Sciatic nerve (tissue), 2 donors: ENCODE data around the gene TNFSF9. TPM values are rescaled to one million over a fixed set of nuclear protein-coding genes. Genes with fewer than 3 reads are reported as not detected.
A peak's percentile ranks its signal among the peaks of the same experiment; 100 is the strongest.

Source experiments
- ATAC-seq: fragments of 200-7000 bp; cut with Tn5 transposase; one replicate; pipeline ENCODE4 v1.9.1; 2020; ENCODE audit warnings: mild to moderate bottlenecking, moderate library complexity
- DNase-seq: peaks from one replicate; pipeline ENCODE4 v3.0.0-alpha.2; 2020; ENCODE audit warnings: low spot score
- intact Hi-C: fragments of 100-400 bp; cut with DNase I; formaldehyde crosslinking; loops from one replicate; pipeline ENCODE4 v1.14.2; 2022
- total RNA-seq: library from RNA; stranded (reverse); fragmentation: NEBNext Ultra II Directional; extraction: Animal tissue kit (Norgen Biotek cat#: 25700); gene quantifications from one replicate; pipeline ENCODE4 v1.2.1, GENCODE V29; 2021
- donor health status: DM: no; HTN: no; CAD: no.
- donor health status: DM: no; HTN: no; CAD: no.

TNFSF9 gene
- total RNA-seq, result 0.62 TPM

- ATAC-seq (peak; percentile 96), DNase-seq (peak; percentile 95)
- intact Hi-C loops, result no loop called here
These were observed at the start of gene TNFSF9 for GRCh38 chr19:6530386-6531162. Gene TNFSF9, plus strand, starts transcription at chr19:6531026. Its CDS starts 11 bp downstream, at chr19:6531037.

- ATAC-seq (peak; percentile 67), DNase-seq (no peak)
- intact Hi-C loops, result no loop called here
These were observed 49.1 kb upstream of the TNFSF9 start, which contains the start of gene DENND1C for GRCh38 chr19:6481541-6482342. Gene DENND1C, minus strand, starts transcription at chr19:6481787. Its CDS starts 92 bp downstream, at chr19:6481695.

- intact Hi-C loops, result no loop called here
- no peak for ATAC-seq
- DNase-seq, result no peak
These were observed 48.5 kb upstream of the TNFSF9 start for GRCh38 chr19:6482343-6482686.

GRCh38 chr19:6483235-6483634, 47.6 kb upstream of the TNFSF9 start:
- DNase-seq, result no peak
- intact Hi-C loops, result no loop called here
- ATAC-seq, result no peak

GRCh38 chr19:6484230-6484629, 46.6 kb upstream of the TNFSF9 start:
- ATAC-seq, result no peak
- DNase-seq, result no peak
- intact Hi-C loops, result no loop called here

GRCh38 chr19:6484831-6485230, 46.0 kb upstream of the TNFSF9 start:
- no peak for DNase-seq
- intact Hi-C loops, result no loop called here
- no peak for ATAC-seq

- ATAC-seq (no peak), DNase-seq (no peak)
- intact Hi-C loops, result no loop called here
These were observed 41.4 kb upstream of the TNFSF9 start for GRCh38 chr19:6489278-6490061.

- DNase-seq (no peak), ATAC-seq (no peak)
- intact Hi-C loops, result no loop called here
These were observed 40.7 kb upstream of the TNFSF9 start for GRCh38 chr19:6490134-6490533.

- intact Hi-C loops, result no loop called here
- DNase-seq, result no peak
- no peak for ATAC-seq
These were observed 38.8 kb upstream of the TNFSF9 start for GRCh38 chr19:6491802-6492592.

- intact Hi-C loops, result no loop called here
- no peak for DNase-seq
- ATAC-seq, result no peak
These were observed 36.3 kb upstream of the TNFSF9 start for GRCh38 chr19:6494438-6495036.

- no peak for DNase-seq
- intact Hi-C loops, result no loop called here
- ATAC-seq, result no peak
These were observed 34.9 kb upstream of the TNFSF9 start for GRCh38 chr19:6495947-6496346.

- intact Hi-C loops, result no loop called here
- DNase-seq (no peak), ATAC-seq (no peak)
These were observed 32.4 kb upstream of the TNFSF9 start for GRCh38 chr19:6498294-6499036.

GRCh38 chr19:6499052-6499790, 31.6 kb upstream of the TNFSF9 start:
- intact Hi-C loops, result no loop called here
- ATAC-seq (no peak), DNase-seq (no peak)

- intact Hi-C loops, result no loop called here
- DNase-seq, result no peak
- no peak for ATAC-seq
These were observed 29.7 kb upstream of the TNFSF9 start for GRCh38 chr19:6500837-6501739.

- ATAC-seq (peak; percentile 53), DNase-seq (no peak)
- intact Hi-C loops, result no loop called here
These were observed 28.8 kb upstream of the TNFSF9 start, which contains the start of gene TUBB4A for GRCh38 chr19:6501740-6502648. Gene TUBB4A, minus strand, starts transcription at chr19:6502309. Its CDS starts 97 bp downstream, at chr19:6502212.
